Measurements from ENCODE around the gene TET2.

Gene TET2

DNA sequence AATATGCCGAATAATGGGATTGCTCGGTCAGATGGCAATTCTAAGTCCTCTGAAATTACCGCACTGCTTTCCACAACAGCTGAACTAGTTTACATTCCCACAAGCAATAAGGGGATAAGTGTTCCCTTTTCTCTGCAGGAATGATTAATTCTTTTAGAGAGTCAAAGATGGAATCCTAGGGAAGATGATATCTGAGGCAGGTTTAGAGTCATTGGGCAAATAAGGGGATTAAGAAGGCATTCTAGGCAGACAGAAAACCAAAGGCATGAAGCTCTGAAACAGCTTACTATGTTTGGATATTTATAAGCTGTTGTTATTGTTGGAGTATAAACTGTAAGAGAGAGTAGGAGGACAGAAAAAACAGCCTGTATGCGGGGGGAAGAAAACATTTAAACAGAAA lies 85.7 kb downstream of the TET2 start:
- no peak for TF ChIP-seq SUZ12 (IDR thresholded peaks at IDR 0.05; ENCODE audit: extremely low read depth, insufficient read depth, insufficient read length)
- TF ChIP-seq YY1 (IDR thresholded peaks at IDR 0.05; ENCODE audit: insufficient read depth, insufficient read length): no peak
- no peak for TF ChIP-seq ZNF274 (IDR thresholded peaks at IDR 0.05; ENCODE audit: low read depth, low read length)
- Histone ChIP-seq H3K4me3 (ENCODE audit: insufficient read length, low read depth) (no peak overlapping the region), H3K27me3 (ENCODE audit: insufficient read depth, insufficient read length) (no peaks in the 10 kb centered on the region), H3K36me3 (ENCODE audit: insufficient read depth, insufficient read length, low read length) (peaks cover 14% of the 10 kb centered on the region), H3K4me1 (ENCODE audit: insufficient read depth, insufficient read length) (no peaks in the 10 kb centered on the region), H3K9me3 (ENCODE audit: insufficient read depth, low read length) (no peaks in the 10 kb centered on the region), H3K9ac (ENCODE audit: insufficient read length, low read depth) (no peak overlapping the region)
- DNase-seq (ENCODE audit: low read depth, low spot score): no peak

DNA sequence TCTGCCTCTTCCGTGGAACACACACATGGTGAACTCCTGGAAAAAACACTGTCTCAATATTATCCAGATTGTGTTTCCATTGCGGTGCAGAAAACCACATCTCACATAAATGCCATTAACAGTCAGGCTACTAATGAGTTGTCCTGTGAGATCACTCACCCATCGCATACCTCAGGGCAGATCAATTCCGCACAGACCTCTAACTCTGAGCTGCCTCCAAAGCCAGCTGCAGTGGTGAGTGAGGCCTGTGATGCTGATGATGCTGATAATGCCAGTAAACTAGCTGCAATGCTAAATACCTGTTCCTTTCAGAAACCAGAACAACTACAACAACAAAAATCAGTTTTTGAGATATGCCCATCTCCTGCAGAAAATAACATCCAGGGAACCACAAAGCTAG lies 87.9 kb downstream of the TET2 start:
- no peaks in the 10 kb centered on the region for H3K27me3 ChIP-seq (ENCODE audit: insufficient read depth, insufficient read length)
- H3K4me1 ChIP-seq (ENCODE audit: insufficient read depth, insufficient read length): no peaks in the 10 kb centered on the region
- H3K4me3 ChIP-seq (ENCODE audit: insufficient read length, low read depth): no peak overlapping the region
- no peak for TF ChIP-seq YY1 (IDR thresholded peaks at IDR 0.05; ENCODE audit: insufficient read depth, insufficient read length)
- TF ChIP-seq SUZ12 (IDR thresholded peaks at IDR 0.05; ENCODE audit: extremely low read depth, insufficient read depth, insufficient read length): no peak
- TF ChIP-seq ZNF274 (IDR thresholded peaks at IDR 0.05; ENCODE audit: low read depth, low read length): no peak
- peaks cover 14% of the 10 kb centered on the region for H3K36me3 ChIP-seq (ENCODE audit: insufficient read depth, insufficient read length, low read length)
- H3K9me3 ChIP-seq (ENCODE audit: insufficient read depth, low read length): no peaks in the 10 kb centered on the region
- no peak overlapping the region for H3K9ac ChIP-seq (ENCODE audit: insufficient read length, low read depth)
- no peak for DNase-seq (ENCODE audit: low read depth, low spot score)

DNA sequence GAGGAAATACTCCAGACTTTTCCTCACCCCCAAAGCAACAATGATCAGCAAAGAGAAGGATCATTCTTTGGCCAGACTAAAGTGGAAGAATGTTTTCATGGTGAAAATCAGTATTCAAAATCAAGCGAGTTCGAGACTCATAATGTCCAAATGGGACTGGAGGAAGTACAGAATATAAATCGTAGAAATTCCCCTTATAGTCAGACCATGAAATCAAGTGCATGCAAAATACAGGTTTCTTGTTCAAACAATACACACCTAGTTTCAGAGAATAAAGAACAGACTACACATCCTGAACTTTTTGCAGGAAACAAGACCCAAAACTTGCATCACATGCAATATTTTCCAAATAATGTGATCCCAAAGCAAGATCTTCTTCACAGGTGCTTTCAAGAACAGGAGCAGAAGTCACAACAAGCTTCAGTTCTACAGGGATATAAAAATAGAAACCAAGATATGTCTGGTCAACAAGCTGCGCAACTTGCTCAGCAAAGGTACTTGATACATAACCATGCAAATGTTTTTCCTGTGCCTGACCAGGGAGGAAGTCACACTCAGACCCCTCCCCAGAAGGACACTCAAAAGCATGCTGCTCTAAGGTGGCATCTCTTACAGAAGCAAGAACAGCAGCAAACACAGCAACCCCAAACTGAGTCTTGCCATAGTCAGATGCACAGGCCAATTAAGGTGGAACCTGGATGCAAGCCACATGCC lies 89.7 kb downstream of the TET2 start:
- H3K9ac ChIP-seq (ENCODE audit: insufficient read length, low read depth): no peak overlapping the region
- no peak for DNase-seq (ENCODE audit: low read depth, low spot score)
- no peaks in the 10 kb centered on the region for H3K27me3 ChIP-seq (ENCODE audit: insufficient read depth, insufficient read length)
- TF ChIP-seq ZNF274 (IDR thresholded peaks at IDR 0.05; ENCODE audit: low read depth, low read length): no peak
- no peak for TF ChIP-seq SUZ12 (IDR thresholded peaks at IDR 0.05; ENCODE audit: extremely low read depth, insufficient read depth, insufficient read length)
- TF ChIP-seq YY1 (IDR thresholded peaks at IDR 0.05; ENCODE audit: insufficient read depth, insufficient read length): no peak
- H3K9me3 ChIP-seq (ENCODE audit: insufficient read depth, low read length): no peaks in the 10 kb centered on the region
- H3K4me3 ChIP-seq (ENCODE audit: insufficient read length, low read depth): no peak overlapping the region
- no peaks in the 10 kb centered on the region for H3K4me1 ChIP-seq (ENCODE audit: insufficient read depth, insufficient read length)
- H3K36me3 ChIP-seq (ENCODE audit: insufficient read depth, insufficient read length, low read length): peaks cover 14% of the 10 kb centered on the region

DNA sequence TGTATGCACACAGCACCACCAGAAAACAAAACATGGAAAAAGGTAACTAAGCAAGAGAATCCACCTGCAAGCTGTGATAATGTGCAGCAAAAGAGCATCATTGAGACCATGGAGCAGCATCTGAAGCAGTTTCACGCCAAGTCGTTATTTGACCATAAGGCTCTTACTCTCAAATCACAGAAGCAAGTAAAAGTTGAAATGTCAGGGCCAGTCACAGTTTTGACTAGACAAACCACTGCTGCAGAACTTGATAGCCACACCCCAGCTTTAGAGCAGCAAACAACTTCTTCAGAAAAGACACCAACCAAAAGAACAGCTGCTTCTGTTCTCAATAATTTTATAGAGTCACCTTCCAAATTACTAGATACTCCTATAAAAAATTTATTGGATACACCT lies 90.2 kb downstream of the TET2 start:
- H3K36me3 ChIP-seq (ENCODE audit: insufficient read depth, insufficient read length, low read length): peaks cover 14% of the 10 kb centered on the region
- H3K9ac ChIP-seq (ENCODE audit: insufficient read length, low read depth): no peak overlapping the region

DNA sequence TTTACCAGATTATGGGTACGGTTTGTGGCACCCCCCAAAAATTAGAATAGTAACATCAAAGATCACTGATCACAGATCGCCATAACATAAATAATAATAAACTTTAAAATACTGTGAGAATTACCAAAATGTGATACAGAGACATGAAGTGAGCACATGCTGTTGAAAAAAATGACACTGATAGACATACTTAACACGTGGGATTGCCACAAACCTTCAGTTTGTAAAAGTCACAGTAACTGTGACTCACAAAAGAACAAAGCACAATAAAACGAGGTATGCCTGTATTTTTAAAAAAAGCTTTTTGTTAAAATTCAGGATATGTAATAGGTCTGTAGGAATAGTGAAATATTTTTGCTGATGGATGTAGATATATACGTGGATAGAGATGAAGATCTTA lies 93.4 kb downstream of the TET2 start:
- peaks cover 14% of the 10 kb centered on the region for H3K36me3 ChIP-seq (ENCODE audit: insufficient read depth, insufficient read length, low read length)
- H3K4me1 ChIP-seq (ENCODE audit: insufficient read depth, insufficient read length): no peaks in the 10 kb centered on the region
- no peak for DNase-seq (ENCODE audit: low read depth, low spot score)
- H3K4me3 ChIP-seq (ENCODE audit: insufficient read length, low read depth): no peak overlapping the region
- no peak for TF ChIP-seq YY1 (IDR thresholded peaks at IDR 0.05; ENCODE audit: insufficient read depth, insufficient read length)
- no peak for TF ChIP-seq ZNF274 (IDR thresholded peaks at IDR 0.05; ENCODE audit: low read depth, low read length)
- TF ChIP-seq SUZ12 (IDR thresholded peaks at IDR 0.05; ENCODE audit: extremely low read depth, insufficient read depth, insufficient read length): no peak
- no peaks in the 10 kb centered on the region for H3K9me3 ChIP-seq (ENCODE audit: insufficient read depth, low read length)
- H3K9ac ChIP-seq (ENCODE audit: insufficient read length, low read depth): no peak overlapping the region
- no peaks in the 10 kb centered on the region for H3K27me3 ChIP-seq (ENCODE audit: insufficient read depth, insufficient read length)

More for the DNA sequence above, 90.2 kb downstream of the TET2 start:
- Histone ChIP-seq H3K4me3 (ENCODE audit: insufficient read length, low read depth) (no peak overlapping the region), H3K9me3 (ENCODE audit: insufficient read depth, low read length) (no peaks in the 10 kb centered on the region), H3K27me3 (ENCODE audit: insufficient read depth, insufficient read length) (no peaks in the 10 kb centered on the region), H3K4me1 (ENCODE audit: insufficient read depth, insufficient read length) (no peaks in the 10 kb centered on the region)
- TF ChIP-seq YY1 (IDR thresholded peaks at IDR 0.05; ENCODE audit: insufficient read depth, insufficient read length) (no peak), ZNF274 (IDR thresholded peaks at IDR 0.05; ENCODE audit: low read depth, low read length) (no peak), SUZ12 (IDR thresholded peaks at IDR 0.05; ENCODE audit: extremely low read depth, insufficient read depth, insufficient read length) (no peak)
- no peak for DNase-seq (ENCODE audit: low read depth, low spot score)

DNA sequence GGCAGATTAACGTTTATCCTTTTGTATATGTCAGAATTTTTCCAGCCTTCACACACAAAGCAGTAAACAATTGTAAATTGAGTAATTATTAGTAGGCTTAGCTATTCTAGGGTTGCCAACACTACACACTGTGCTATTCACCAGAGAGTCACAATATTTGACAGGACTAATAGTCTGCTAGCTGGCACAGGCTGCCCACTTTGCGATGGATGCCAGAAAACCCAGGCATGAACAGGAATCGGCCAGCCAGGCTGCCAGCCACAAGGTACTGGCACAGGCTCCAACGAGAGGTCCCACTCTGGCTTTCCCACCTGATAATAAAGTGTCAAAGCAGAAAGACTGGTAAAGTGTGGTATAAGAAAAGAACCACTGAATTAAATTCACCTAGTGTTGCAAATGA lies 94.8 kb downstream of the TET2 start:
- H3K36me3 ChIP-seq (ENCODE audit: insufficient read depth, insufficient read length, low read length): peaks cover 5% of the 10 kb centered on the region
- no peak overlapping the region for H3K4me3 ChIP-seq (ENCODE audit: insufficient read length, low read depth)
- H3K27me3 ChIP-seq (ENCODE audit: insufficient read depth, insufficient read length): no peaks in the 10 kb centered on the region
- no peak for DNase-seq (ENCODE audit: low read depth, low spot score)
- no peak overlapping the region for H3K9ac ChIP-seq (ENCODE audit: insufficient read length, low read depth)
- H3K9me3 ChIP-seq (ENCODE audit: insufficient read depth, low read length): no peaks in the 10 kb centered on the region
- no peaks in the 10 kb centered on the region for H3K4me1 ChIP-seq (ENCODE audit: insufficient read depth, insufficient read length)
- TF ChIP-seq YY1 (IDR thresholded peaks at IDR 0.05; ENCODE audit: insufficient read depth, insufficient read length) (no peak), SUZ12 (IDR thresholded peaks at IDR 0.05; ENCODE audit: extremely low read depth, insufficient read depth, insufficient read length) (no peak), ZNF274 (IDR thresholded peaks at IDR 0.05; ENCODE audit: low read depth, low read length) (no peak)

DNA sequence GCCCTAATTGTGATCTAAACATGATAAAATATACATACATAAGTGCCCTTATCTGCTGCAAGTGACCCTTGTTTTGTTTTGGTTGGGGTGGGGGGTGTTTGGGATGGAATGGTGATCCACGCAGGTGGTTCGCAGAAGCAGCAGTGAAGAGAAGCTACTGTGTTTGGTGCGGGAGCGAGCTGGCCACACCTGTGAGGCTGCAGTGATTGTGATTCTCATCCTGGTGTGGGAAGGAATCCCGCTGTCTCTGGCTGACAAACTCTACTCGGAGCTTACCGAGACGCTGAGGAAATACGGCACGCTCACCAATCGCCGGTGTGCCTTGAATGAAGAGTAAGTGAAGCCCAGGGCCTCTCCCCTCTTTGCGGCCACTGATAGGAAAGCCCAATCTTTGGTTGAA lies 96.8 kb downstream of the TET2 start:
- TF ChIP-seq YY1 (IDR thresholded peaks at IDR 0.05; ENCODE audit: insufficient read depth, insufficient read length): no peak
- no peak for TF ChIP-seq ZNF274 (IDR thresholded peaks at IDR 0.05; ENCODE audit: low read depth, low read length)
- no peak for TF ChIP-seq SUZ12 (IDR thresholded peaks at IDR 0.05; ENCODE audit: extremely low read depth, insufficient read depth, insufficient read length)
- no peaks in the 10 kb centered on the region for H3K4me1 ChIP-seq (ENCODE audit: insufficient read depth, insufficient read length)
- no peaks in the 10 kb centered on the region for H3K36me3 ChIP-seq (ENCODE audit: insufficient read depth, insufficient read length, low read length)
- no peaks in the 10 kb centered on the region for H3K27me3 ChIP-seq (ENCODE audit: insufficient read depth, insufficient read length)
- H3K9ac ChIP-seq (ENCODE audit: insufficient read length, low read depth): no peak overlapping the region
- no peak overlapping the region for H3K4me3 ChIP-seq (ENCODE audit: insufficient read length, low read depth)
- DNase-seq (ENCODE audit: low read depth, low spot score): no peak
- H3K9me3 ChIP-seq (ENCODE audit: insufficient read depth, low read length): no peaks in the 10 kb centered on the region
